GM12874 (cell line): ENCODE data around the gene STYX.

Experiments
- TF ChIP-seq, protein P1 (sequence below): IDR thresholded peaks from 2 replicates; pipeline ENCODE4 v1.5.1; 2011; ENCODE audit warnings: low read depth, mild to moderate bottlenecking, control low read depth, low read length, moderate library complexity; ENCODE audit not compliant: insufficient read depth

STYX gene

DNA sequence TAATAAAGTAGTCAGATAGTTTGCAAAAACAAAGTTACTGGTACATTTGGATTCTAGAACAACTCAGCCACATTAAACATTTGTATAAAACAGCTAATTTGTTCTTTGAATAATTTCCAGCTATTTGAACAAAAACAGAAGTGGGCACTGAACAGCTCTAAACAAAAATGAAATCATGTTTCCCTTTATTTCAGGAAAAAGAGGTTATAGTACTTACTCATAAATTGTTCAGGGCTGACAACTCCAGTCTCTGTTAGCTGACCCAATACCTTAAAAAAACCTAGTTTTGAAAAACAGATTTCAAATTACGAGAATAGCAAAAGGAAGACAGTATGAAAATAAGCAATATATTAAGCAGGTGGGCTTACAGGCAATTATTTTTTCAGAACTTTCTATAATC, 53.2 kb downstream of the STYX start:
- TF ChIP-seq, protein P1, sequence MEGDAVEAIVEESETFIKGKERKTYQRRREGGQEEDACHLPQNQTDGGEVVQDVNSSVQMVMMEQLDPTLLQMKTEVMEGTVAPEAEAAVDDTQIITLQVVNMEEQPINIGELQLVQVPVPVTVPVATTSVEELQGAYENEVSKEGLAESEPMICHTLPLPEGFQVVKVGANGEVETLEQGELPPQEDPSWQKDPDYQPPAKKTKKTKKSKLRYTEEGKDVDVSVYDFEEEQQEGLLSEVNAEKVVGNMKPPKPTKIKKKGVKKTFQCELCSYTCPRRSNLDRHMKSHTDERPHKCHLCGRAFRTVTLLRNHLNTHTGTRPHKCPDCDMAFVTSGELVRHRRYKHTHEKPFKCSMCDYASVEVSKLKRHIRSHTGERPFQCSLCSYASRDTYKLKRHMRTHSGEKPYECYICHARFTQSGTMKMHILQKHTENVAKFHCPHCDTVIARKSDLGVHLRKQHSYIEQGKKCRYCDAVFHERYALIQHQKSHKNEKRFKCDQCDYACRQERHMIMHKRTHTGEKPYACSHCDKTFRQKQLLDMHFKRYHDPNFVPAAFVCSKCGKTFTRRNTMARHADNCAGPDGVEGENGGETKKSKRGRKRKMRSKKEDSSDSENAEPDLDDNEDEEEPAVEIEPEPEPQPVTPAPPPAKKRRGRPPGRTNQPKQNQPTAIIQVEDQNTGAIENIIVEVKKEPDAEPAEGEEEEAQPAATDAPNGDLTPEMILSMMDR: no peak

- TF ChIP-seq, protein P1: no peak
Measured at GRCh38 chr14:52786887-52787286, 56.9 kb downstream of the STYX start.

DNA sequence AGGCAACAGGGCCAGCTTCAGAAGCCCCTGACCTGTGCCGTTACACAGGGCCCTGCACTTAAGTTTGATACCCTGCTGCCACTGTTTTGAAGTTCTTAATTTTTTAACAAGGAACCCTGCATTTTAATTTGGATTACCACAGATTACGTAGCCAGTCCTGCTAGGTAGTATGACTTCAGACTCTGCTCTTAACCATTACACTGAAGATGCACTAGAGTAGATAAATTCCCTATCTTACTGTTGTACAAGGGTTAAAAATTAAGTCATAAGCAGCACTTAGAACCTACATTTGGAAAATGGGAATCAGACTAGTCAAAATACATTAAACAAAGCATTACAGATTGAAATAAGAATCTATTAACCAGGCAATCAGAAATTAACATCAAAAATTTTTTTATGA, 59.2 kb downstream of the STYX start:
- TF ChIP-seq, protein P1: no peak

DNA sequence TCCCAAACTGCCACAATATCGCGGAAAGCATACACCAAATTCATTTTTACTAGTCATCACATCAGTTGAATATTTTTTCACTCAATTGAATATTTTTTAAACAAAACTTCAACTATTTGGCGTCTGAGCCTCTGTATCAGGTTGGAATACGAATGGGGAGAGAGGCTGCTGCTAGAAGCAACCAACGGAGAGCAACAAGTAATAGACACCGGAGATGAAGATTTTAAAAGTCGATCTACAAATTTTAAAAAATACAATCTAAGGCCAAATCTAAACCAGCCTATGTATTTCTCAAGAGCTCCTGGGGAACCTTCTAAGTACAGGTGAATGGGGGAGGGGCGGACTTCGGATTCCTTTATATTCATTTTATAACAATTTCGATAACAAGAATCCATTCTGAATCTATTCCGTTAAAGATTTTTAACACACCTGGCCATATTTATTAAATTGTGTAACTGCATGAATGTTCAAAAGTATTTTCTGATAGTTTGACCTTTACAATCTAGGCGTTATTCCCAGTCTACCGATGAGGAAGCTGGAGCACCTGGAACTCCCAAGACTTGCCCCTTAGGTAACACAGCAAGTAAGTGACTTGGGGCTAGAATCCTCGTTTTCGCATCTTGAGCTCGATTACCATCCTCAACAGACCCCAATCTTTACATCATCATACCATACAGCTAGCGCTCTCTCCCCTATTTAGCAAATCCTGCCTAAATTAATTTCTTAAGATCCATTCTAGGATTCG, 60.2 kb downstream of the STYX start:
- TF ChIP-seq, protein P1: no peak

DNA sequence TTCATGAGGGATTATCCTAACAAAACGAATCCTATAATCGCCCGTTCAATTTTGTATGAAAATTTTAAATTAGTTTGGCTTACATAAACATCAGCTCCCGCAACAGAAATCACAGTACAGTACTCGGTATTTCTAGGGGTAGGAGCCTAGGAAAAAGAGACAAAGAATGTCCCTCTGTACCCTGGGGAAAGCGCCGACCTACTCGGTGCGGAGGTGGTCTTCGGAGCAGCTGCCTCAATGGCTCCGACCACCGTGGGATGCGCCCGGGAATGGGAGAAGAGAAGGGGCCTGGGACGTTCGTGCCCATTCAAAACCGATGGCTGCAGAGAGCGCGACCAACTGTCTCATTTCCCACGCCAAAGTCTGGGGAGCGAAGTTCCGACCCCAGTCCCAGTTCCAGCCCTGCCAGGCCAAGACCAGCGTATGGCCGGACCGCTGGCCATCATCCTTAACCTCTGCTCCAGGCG, 60.8 kb downstream of the STYX start:
- TF ChIP-seq, protein P1: no peak

- TF ChIP-seq, protein P1: no peak
Measured at GRCh38 chr14:52791223-52792096, 61.5 kb downstream of the STYX start, which contains the start of gene GNPNAT1. GNPNAT1 (minus strand) TSS chr14:52791607; CDS start chr14:52784650, 6,957 bp downstream.

GRCh38 chr14:52792097-52792415, 62.1 kb downstream of the STYX start:
- TF ChIP-seq, protein P1: no peak
